ENCODE data around the gene CEPT1.

CEPT1 gene

GRCh38 chr1:111193712-111194480 lies 53.9 kb downstream of the CEPT1 start:
- DNase-seq: no peak

DNA sequence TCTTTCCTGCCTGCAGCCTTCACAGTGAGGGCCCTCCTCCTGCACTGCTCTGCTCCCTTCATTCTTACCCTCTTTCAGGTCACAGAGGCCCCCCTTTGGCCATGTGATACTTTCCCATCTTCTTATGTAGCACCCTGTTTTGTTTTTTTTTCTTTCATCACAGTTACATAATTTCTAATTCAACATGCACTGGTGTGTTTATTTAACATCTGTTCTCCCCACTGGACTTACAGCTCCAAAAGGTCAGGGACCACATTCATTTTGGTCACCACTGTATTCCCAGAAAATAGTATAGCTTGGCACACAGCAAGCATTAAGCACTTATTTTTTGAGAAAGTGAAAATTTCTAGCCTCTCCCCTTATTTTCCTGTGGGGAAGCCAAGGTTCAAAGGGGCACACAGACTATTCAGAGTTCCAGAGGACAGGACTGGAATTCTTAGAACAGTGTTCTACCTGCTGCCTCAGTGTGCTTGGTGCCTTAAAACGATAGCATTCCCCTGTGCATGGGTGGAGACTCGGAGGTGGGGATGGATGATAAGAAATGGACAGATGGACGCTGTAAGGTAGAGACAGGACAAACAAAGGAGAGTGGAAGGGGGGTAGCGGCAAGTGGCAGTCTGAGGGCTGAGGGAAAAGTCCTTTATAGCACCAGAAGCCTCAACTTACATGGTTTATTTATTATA lies 55.1 kb downstream of the CEPT1 start:
- no peak for DNase-seq

DNA sequence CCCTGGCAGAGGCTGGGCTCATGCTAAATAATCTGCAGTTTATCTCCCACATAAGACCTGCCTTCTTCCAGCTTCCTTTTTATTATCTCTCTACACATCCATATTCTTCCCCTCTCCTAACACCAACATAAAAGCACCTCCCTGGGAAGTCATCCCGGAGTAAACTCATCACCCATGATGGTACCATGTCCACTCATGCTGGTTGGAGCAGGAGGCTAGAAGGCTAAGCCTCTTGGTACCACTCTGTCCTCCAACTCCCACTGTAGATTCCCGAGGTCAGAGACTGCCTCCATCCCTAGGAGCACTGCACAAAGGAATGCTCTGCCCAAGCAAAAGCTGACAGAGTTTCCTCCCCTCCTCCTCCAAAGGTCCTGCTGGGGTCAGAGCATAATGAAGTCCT lies 56.2 kb downstream of the CEPT1 start:
- no peak for DNase-seq

GRCh38 chr1:111197598-111198284 lies 57.7 kb downstream of the CEPT1 start:
- peak; percentile 59 for DNase-seq

DNA sequence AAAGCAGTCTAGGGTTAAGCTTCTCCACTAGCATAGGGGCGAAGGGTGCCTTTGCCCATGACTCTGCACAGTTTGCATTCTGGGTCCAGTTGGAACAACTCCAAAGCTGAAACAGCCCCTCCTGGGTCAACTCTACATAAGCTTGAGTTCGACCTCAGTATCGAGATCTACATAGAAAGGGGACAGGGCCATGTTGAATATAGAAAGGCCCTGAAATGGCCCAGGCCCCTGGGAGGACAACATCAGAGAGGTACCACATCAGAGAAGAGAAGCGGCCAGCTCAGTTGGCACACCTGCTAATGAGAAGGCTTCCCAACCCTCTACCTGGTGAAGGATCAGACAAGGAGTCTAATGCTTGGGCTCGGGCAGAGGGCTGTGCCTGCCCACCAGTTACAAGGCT lies 58.8 kb downstream of the CEPT1 start:
- DNase-seq: no peak

GRCh38 chr1:111199329-111199728 lies 59.3 kb downstream of the CEPT1 start:
- no peak for DNase-seq

DNA sequence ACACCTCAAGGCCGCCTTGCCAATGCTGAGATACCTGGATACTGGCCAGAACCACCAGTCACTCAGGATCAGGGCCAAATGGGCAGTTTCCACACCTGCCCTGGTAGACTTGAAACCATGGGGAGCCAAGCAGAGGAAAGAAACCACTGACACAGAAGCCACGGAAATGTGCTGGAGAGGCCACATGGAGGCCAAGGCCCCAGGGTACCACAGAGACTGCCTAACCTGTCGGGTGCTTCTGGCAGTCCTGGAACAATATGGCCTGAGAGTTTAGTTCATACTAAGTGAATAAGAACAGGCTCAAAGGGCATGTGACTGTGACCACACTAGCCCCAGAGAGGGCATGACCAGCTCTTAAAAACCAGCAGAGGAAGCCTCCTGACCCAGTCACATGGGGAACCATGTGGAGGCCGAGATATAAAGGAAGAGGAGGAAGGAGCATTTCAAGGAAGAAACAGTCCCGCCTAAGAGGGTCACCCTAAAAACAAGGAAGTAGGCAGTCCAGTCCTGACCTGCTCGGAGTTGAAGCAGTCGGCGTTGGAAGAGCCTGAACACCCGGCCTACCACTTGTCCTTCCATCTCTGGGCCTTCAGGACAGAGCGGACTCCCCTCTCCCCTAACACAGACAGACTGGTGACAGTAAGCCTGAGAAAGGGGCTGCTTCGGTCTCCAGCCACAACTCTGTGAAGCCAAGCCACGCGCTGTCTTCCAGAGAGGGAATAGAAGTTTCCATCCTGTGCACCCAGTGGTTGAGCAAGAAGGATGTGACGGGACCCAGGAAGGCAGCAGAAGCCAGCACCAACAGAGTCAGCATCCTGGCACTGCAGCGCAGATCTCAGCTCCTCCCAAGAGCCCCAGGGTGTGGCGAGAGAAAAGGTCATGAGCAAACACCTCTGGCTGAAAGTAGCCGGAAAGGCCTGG lies 60.1 kb downstream of the CEPT1 start, which contains the start of gene DENND2D:
Gene DENND2D (minus strand): TSS at position 766 of the 921 bp plus-strand sequence. CDS start 187 bp downstream, at position 579.
- peak; percentile 32 for DNase-seq

- DNase-seq: no peak
Measured at GRCh38 chr1:111200802-111201161, 60.8 kb downstream of the CEPT1 start.

DNA sequence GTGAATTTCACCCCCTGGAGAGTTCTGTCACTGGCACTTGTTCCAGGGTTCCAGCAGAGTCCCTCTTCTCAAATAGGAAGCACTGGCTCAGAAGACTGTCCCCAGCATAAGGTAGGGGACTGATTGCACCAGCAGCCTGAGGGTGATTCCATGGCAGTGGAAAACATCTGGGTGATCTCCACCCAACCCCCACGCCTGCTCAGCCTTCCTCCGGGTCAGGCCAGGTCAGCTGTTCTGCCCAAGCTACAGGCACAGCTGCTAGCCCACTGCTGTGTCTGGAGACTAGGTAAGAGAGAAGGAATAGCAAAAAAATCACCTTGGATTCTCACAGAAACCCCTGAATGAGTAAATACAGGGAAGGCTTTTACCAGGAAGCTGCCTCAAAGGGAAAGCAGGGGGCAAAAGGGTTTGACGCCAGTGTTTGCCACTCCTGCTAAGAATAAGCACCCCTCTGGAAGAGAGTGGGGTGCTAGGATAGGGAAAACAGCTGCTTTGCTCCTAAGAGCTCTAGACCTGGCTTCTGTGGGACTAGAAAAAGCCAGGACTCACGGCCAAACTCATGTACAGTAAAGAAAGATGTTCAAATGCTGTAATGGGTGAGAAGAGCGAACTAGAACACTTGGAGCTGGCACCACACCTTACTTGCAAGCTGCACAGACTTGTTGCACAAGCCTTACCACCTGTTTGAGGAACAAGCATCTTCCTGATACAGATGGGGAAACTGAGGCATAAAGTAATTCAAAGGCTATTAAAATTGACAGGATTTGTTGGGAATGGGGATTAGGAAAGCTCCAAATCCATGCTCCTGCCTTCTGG lies 61.5 kb downstream of the CEPT1 start:
- peak; percentile 10 for DNase-seq

- DNase-seq: no peak
Measured at GRCh38 chr1:111202366-111202706, 62.3 kb downstream of the CEPT1 start.

DNA sequence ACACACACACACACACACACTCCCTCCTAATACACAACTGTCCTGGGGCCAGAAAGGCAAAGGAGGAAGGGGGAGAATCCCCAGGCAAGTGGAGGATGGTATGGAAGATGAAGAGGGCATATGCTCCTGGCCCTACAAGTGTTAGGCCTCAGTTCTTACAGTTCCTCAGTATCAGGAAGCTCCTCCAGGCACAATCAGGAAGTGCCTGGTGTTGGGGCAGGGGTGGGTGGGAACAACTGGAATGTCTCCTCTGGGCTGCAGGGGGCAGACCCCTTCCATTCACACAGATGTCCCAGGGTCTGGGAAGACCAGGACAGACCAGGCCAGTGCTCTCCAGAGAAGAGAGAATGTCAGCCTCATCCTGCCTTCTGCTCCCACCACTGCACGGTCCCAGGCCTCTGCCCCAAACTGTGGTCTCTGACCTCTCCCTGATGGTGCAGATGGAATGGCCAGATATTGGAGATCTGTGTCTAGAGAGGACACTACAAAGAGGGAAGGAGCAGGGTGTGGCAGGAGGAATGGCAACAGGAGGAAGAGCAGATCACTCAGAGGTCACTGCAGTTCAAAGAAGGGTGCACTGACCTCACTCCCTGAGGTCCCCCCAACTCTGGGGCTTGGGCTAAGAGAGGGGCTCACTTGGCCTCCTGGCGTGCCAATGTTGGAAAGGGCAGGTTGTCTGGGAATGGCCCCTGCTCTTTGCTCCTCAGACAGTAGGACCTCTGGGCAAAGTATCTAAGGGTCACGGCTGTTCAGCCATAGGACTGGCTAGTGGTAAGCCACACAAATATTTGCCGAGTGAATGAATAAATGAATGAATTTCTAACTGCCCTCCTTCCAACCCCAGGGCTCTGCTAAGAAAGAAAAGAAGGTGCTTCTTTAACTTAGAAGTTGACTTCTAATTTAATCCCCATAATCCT lies 62.9 kb downstream of the CEPT1 start:
- peak; percentile 65 for DNase-seq

- no peak for DNase-seq
Measured at GRCh38 chr1:111203681-111204200, 63.7 kb downstream of the CEPT1 start.

GRCh38 chr1:111204201-111204982 lies 64.4 kb downstream of the CEPT1 start:
- no peak for DNase-seq

DNA sequence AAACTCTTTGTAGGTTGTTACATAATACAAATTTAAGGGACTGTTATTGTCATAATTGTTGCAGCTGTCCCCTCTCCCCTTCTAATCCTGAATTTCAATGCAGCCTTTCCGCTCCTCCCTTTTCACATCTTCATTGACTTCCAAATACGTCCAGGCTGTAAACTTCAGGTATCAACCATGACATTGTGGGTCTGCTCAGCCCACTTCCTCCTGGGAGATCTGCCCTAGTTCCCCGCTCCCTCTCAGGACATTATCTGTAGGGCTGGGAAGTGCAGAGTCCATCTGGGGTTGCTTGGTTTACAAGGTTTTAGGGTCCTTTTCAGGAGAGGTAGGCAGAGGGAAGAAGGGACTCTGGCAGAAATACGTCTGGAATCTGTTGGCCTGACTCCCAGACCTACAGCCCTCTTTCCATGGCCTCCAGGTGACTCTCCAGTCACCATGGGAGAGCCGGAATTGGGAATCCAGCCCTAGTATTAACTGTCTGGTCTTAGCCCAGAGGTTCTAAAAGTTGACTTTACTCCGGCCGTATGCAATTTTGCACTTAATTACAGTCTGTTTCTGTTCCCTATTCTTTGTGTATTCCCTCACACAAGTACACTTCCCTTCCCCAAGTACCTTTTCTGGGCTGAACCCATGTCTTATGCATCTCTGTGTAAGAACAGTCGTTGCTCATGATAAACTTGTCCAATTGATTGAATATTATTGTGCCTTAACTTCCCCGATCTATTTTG lies 65.1 kb downstream of the CEPT1 start:
- no peak for DNase-seq

GRCh38 chr1:111205714-111206050 lies 65.7 kb downstream of the CEPT1 start:
- DNase-seq: peak; percentile 49

DNA sequence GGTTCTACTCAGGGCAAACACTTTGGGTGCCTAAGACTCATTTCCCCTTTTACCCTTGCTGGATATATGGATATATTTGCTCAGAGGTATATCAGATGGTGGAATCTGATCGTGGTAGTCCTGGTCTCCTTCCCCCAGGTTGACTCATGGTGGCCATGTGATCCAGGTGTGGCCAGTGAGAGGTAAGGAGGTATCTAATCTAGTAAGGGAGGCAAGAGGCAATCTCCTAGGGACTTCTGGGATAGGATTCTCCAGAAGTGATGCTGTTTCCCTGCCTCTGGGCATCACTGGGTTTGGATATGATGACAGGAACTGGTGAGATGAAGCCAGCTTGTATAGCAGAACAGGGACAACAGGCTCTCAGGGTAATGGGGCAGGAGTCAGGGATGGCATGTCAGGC lies 68.9 kb downstream of the CEPT1 start:
- no peak for DNase-seq

- DNase-seq: no peak
Measured at GRCh38 chr1:111209622-111210021, 69.6 kb downstream of the CEPT1 start.

DNA sequence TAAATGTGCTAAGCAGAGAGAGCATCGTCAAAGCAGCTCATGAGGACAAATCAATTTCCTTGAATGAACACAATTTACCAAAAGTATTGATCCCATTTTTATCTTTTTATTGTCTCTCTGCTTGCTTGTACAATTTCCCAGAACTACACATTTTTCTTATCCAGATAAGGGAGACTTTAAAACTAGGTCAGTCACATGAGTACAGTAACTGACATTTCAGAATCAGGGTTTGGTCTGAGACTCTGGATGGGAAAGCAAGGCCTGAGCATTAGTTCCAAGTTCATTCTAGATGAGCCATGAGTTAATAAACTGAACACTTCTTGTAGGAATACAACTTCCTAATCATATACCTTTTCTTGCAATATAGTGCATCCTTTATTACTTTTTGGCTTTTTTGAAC lies 71.9 kb downstream of the CEPT1 start:
- peak; percentile 28 for DNase-seq
